Activated CD8-positive, alpha-beta memory T cell treated with anti-CD3 and anti-CD28 coated beads, Interleukin-2, amount 50 U/mL, for 48 hours (primary cell): ENCODE results near the gene KASH5.
"Not testable (repeated sequence)": the region's sequence is repeated elsewhere in the genome, so short reads cannot be mapped to it uniquely, and the experiment has no call there.

ENCODE experiments used
- DNase-seq: peaks from one replicate; pipeline ENCODE4 v3.0.0-alpha.2; 2020

KASH5 gene

GRCh38 chr19:49440439-49441209, 52.6 kb downstream of the KASH5 start:
- no peak for DNase-seq

GRCh38 chr19:49441210-49441959, 53.3 kb downstream of the KASH5 start, which contains the start of gene SLC17A7:
Gene SLC17A7, minus strand, starts transcription at chr19:49441527. Its CDS starts 148 bp downstream, at chr19:49441379.
- peak; percentile 78 for DNase-seq

GRCh38 chr19:49441960-49442350, 53.9 kb downstream of the KASH5 start:
- no peak for DNase-seq

DNA sequence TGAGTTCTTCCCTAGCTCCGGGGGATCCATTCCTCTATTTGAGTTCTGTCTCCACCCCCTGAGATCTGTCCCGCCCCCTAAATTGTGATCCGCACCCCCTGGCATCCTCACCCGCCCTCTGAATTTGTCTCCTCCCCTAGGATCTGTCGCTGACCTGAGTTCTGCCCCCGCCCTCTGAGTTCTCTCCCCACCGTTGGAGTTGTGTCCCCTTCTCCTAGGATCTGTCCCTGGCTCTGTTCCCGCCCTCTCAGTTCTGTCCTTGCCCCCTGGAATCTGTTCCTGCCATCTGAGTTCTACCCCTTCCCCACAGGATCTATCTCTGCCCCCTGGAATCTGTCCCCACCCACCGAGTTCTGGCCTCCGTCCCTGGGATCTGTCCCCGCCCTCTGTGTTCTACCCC, 54.3 kb downstream of the KASH5 start:
- no peak for DNase-seq

GRCh38 chr19:49442771-49443365, 54.8 kb downstream of the KASH5 start:
- DNase-seq = peak; percentile 86

DNA sequence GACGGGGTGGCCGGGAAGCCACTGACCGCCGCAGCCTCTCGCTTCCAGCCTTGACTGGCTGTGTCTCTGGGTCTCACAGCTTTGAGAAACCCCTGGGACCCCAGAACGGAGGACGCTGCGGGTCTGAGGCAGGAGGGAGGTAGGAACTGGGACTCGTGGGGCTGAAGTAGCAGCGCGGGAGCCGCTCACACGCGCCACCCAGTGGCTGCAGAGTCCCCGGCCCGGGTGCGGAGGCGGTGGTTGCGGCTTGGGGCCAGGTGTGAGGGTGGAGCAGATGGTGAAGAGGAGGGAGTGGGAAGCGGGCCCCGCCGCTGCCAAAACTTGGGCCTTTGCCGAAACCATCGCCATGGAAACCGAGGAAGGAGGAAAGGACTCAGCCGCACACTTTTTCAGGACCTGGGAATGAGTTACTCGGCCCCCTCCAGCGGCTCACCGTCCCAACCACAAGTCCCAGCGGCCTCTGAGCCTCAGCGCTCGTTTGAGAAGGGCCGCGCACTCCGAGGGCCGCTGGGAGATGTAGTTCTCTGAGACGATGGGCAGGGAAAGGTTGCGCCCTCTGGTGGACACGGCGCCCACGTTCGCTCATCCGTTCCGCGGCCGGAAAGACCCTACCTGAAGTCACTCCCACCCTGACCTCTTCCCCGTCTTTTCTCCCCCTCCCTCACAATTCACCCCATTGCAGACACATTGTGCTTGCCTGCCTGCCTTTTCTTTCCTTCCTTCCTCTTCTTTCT, 55.5 kb downstream of the KASH5 start:
- peak; percentile 97 for DNase-seq

GRCh38 chr19:49444100-49444700, 56.2 kb downstream of the KASH5 start:
- not testable (repeated sequence) for DNase-seq

DNA sequence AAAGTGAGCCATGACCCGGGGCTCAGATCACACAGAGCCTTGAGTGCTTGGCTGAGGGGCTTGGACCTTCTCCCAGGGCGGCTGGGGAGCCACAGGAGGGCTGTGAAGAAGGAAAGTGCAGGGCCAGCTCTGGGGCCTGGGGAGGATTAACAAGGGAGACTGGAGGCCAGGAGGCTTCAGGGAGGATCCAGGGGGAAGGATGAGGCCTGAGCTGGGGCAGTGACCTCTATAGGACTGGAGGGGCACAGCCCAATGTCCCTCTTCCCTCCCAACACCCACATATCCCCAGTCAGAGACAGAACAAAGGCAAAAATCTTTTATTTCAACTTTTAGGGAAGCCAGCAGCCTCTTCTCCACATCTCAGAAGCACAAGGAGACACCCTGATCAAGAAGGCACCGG, 57.9 kb downstream of the KASH5 start:
- no peak for DNase-seq

DNA sequence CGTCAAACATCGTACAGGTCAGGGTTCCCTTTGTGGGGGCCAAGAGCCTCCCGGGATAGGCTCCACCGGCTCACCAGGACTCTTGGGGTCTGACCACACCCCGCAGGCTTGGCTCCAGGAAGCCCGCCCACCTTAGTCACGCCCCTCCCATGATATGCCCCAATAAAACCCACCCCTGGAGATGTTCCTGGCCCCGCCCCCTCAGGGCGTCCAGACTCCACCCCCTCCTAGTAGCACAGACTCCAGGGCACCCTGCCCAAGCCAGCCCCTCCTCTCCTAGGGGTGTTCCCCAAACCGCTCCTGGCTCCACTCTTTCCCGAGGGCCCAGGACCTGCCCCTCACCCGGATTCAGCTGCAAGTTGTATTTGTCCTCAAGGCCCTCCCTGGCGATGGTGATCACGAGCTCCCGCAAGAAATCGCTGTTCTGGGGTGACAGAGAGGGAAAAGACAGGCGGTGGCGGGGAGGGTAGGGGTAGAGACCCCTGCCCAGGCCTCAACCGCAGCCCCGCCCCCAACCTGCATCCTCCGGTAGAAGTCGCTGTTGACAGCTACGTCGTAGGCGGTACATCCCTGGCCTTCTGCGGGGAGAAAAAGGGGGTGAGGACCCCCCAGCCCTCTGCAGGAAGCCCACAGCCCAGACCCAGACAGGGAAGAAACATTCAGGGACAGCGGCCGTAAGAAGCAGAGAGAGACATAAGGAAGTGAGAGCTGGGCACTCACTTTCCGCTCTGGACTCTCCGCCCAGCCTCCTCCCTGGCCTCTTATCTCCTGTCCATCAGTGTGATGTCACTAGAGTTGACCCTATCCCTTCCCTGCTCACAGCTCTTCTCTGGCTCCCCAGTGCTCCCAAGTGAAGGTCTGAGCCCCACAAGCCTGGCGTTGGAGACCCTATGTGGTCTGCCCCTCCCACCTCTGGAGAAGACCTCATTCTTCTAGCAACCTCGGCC, 59.7 kb downstream of the KASH5 start:
- peak; percentile 74 for DNase-seq

DNA sequence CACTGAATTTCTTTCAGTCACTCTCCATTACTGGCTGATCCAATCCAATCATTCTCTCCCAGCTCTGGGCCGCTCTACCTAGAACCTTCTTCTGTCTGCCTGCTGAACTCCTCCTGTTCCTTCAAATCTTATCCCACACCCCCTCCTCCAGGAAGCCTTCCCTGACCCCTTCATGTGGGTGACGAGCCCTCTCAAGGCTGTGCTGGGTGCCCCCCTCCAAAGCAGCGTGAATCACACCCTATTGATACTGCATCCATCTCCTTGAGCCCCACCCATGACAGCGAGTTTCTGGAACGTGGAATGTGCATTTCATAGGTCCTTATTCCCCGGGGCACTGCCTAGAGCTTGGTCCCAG, 60.4 kb downstream of the KASH5 start:
- no peak for DNase-seq

- DNase-seq = no peak
Observed at GRCh38 chr19:49450405-49450804, 62.4 kb downstream of the KASH5 start.

- peak; percentile 92 for DNase-seq
Observed at GRCh38 chr19:49451430-49452181, 63.6 kb downstream of the KASH5 start, which contains the start of gene PIH1D1. Gene PIH1D1, minus strand, starts transcription at chr19:49451814. Its CDS starts 240 bp downstream, at chr19:49451574.

DNA sequence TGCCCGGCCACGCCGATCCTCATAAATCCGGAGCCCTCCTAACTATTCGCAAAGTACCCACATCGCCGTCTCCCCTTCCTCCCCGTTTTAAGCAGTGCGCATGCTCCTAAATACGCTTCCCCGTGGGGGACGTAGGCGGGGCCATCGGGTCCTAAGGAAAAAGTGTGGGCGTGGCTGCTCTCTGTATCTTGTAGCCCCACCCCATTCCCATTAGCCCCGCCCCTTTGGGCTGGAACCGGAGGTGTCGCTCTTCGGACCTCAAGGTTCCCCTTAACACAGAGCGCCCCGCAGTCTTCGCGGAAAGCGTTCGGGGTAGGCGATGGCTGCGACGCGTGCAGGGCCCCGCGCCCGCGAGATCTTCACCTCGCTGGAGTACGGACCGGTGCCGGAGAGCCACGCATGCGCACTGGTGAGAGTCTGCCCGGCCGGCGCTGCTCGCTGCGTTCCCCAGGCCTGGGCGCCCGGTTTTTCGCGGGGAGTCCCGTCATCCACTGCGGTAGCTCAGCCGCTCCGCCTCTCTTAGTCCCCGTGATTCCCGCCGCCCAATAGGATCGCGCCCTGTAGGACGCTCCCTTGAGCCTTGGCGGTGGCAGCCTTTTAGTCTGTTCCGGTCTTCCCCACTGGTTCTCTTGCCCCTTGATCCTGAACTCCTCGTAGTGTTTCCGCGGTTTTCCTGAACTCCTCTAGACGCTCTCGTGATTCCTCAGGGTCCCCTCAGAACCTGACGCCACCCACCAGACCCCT, 65.1 kb downstream of the KASH5 start, which contains the start of gene ALDH16A1:
Gene ALDH16A1, plus strand, starts transcription at position 213 of the 744 bp plus-strand sequence. Its CDS starts 107 bp downstream, at position 320.
- DNase-seq = peak; percentile 99

DNA sequence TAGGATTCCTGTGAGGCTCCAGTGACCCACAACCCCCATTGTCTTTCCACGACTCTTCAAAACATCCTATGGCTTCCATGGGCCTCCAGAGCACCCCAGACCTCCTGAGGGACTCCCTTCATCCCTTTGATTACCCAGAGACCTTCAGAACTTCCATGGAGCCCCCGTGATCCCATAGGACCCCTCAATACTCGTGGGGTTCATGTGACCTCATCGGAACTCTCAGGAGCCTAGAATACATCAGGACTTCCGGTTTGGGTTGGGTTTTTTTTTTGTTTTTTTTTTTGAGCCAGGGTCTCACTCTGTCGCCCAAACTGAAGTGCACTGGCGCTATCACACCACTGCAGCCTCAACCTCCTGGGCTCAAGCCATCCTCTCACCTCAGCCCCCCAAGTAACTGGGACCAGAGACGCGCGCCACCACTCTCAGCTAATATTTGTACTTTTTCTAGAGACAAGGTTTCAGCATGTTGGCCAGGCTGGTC, 65.8 kb downstream of the KASH5 start:
- DNase-seq = no peak

GRCh38 chr19:49455773-49456172, 67.7 kb downstream of the KASH5 start:
- no peak for DNase-seq

GRCh38 chr19:49456326-49456725, 68.3 kb downstream of the KASH5 start:
- no peak for DNase-seq

DNA sequence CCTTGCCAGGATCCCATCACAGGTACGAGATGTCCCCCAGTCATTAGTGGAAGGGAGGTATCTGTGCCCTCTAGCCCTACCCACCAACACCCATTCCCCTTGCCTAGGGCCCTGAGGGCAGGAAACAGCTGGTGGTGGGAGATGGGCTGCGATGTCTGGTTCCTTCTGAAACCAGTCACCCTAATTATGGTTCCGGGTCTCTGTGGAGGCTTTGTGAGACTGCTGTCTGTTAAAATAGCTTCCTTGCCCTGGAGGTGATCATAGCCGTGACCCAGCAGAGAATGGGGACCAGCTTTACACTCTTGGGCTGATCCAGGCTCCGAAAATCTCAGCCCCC, 70.5 kb downstream of the KASH5 start:
- no peak for DNase-seq

DNA sequence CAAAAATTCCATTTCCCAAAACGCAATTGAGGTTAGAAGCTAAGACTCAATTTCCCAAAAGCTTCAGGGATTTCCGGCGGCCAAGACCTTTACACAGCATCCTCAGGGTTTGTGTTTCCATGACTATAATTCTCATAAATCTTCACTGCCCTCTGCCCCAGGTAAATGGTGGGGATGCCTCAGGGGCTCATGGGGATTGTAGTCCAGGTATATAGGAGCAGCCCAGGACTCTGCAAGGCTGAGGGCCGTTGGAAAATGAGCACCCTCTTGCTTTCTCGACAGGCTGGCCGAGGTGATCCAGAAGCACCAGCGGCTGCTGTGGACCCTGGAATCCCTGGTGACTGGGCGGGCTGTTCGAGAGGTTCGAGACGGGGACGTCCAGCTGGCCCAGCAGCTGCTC, 71.3 kb downstream of the KASH5 start:
- DNase-seq = no peak

- not testable (repeated sequence) for DNase-seq
Observed at GRCh38 chr19:49461130-49461529, 73.1 kb downstream of the KASH5 start.

- no peak for DNase-seq
Observed at GRCh38 chr19:49461656-49462055, 73.6 kb downstream of the KASH5 start.
